Gastrocnemius medialis (tissue), 4 donors: ENCODE results near the gene HDHD3.

Source experiments
- POLR2A ChIP-seq, 2 donors: fragments of 450-650 bp; IDR thresholded peaks; one replicate each; pipeline ENCODE4 v1.6.1; 2017; ENCODE audit warnings: antibody characterized with exemption in 2 of 2, mild to moderate bottlenecking in 2 of 2, moderate library complexity in 2 of 2
- TF ChIP-seq, protein P1 (sequence below), 5 experiments: fragments of 450-650 bp in 3 of 5; fragments of 200-600 bp in 2 of 5; sonication (generic) in 2 of 5; IDR thresholded peaks in 4 of 5; conservative IDR thresholded peaks in 1 of 5; 1 replicate in 4 of 5; 2 replicates in 1 of 5; pipeline ENCODE4 v1.5.1; 2016 to 2019; ENCODE audit warnings: antibody characterized with exemption in 5 of 5, mild to moderate bottlenecking in 3 of 5, moderate library complexity in 3 of 5

DNA sequence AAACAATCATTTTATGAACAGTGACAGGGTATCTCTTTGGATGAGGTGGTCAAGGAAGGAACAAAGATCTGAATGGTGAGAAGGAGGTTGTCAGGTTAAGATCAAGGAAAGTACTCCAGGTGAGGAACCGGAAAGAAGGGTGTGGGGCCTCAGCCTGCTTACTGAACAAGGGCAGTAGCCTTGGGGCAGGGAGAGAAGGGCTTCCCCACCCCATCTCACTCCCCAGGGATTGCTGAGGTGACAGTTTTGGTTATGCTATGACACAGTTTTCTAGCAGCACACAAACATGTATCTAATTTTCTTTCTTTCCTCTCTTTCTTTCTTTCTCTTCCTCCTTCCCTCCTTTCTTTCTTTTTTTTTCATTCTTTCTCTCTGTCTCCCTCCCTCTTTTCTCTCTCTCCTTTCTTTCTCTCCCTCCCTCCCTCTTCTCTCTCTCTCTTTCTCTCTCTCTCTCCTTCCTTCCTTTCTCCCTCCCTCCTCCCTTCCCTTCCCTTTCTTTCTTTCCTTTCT lies 4.1 kb upstream of the HDHD3 start:
- TF ChIP-seq, protein P1, sequence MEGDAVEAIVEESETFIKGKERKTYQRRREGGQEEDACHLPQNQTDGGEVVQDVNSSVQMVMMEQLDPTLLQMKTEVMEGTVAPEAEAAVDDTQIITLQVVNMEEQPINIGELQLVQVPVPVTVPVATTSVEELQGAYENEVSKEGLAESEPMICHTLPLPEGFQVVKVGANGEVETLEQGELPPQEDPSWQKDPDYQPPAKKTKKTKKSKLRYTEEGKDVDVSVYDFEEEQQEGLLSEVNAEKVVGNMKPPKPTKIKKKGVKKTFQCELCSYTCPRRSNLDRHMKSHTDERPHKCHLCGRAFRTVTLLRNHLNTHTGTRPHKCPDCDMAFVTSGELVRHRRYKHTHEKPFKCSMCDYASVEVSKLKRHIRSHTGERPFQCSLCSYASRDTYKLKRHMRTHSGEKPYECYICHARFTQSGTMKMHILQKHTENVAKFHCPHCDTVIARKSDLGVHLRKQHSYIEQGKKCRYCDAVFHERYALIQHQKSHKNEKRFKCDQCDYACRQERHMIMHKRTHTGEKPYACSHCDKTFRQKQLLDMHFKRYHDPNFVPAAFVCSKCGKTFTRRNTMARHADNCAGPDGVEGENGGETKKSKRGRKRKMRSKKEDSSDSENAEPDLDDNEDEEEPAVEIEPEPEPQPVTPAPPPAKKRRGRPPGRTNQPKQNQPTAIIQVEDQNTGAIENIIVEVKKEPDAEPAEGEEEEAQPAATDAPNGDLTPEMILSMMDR (IDR thresholded peaks at IDR 0.05 in 4 of 5, conservative IDR thresholded peaks at IDR 0.05 in 1 of 5), result no peak
- TF ChIP-seq POLR2A (IDR thresholded peaks at IDR 0.05), result no peak
